Activated CD4-positive, alpha-beta T cell treated with anti-CD3 and anti-CD28 coated beads, Interleukin-2, amount 50 U/mL, for 48 hours (primary cell): ENCODE results near the gene APOBEC2.

Experiments
- DNase-seq, 2 experiments: peaks; one replicate each; pipeline ENCODE4 v3.0.0-alpha.2; 2020

APOBEC2 gene

GRCh38 chr6:41062056-41062455 lies 9.1 kb downstream of the APOBEC2 start:
- no peak for DNase-seq

DNA sequence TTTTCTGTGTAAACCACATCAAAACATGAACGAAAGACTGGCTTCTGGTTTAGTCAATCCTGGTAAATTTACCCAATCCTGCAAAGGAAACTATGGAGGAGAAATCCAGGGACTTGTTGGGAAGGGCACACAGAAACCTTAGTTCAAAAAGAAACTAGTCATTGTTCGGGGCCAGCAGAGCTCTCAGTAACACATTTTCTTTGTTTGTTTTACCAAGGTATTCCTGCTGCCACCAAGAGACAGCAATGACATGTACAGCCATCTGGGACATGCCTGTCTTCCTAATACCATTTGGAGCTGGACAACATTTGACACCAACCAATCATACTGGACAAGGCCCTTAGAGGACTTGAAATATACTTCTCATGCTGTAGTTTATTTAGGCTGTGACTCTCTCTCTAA lies 10.9 kb downstream of the APOBEC2 start:
- no peak for DNase-seq

DNA sequence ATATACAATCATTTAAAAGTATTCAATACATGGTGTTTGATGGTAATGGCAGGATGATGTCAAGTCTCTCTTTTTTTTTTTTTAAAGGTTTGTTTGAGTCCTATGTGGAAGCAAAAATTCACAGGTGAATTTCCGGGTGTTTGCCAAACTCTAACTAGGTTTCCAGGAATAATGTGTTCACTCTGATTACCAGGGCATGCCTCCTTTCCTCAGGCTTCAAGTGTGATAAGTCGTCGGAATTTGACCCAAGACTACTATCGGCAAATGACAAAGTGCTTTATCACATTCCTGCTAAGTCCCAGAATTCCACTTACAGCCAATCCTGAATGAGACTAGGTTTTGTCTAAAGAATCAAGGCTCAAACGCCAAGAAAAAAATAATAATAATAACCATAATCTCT lies 11.8 kb downstream of the APOBEC2 start:
- DNase-seq: no peak

DNA sequence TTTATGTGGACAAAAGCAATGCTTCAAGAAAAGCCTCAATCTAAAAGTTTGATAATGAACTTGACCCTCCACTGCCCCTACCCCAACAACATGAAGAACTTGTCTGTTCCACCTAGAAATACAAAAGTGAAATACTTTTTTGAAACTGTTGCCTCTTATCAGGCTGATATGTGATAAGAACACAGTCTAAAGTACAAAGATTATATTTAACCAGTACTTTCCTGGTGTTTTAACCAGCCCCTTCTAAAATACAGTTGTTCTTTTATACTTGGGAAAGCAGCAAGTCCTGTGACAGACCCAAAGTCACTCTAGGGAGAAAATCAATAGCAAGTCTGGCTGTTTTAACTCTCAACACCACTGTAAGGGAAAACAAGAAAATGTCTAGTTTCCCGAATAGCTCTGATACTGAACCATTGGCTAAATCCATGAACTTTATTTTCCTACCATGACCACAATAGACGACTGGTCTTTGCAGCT lies 12.6 kb downstream of the APOBEC2 start:
- no peak for DNase-seq

- DNase-seq: peak; percentile 62 to 74
Observed at GRCh38 chr6:41066867-41067304, 13.9 kb downstream of the APOBEC2 start.

DNA sequence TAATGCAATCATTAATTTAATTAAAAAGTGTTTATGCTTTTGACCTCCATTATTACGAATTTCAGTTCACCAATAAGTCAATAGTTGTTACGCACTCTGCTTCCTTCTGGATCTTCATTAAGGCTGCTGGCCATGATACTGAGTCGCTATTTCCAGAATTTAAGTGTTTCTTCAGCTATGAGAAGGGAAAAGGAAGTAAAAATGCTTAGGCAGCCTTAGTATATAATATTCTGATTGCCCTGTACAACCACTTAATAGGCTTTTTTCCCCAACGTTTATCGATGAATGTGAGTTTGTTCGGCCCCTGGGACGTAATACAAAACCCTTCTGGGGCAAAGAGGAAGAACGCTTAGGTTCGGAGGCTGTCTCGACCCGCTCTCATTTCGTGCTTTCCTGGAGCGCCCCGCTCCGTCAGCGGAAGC lies 18.5 kb downstream of the APOBEC2 start:
- no peak for DNase-seq

- DNase-seq: peak; percentile 100
Observed at GRCh38 chr6:41071923-41072835, 19.2 kb downstream of the APOBEC2 start, which contains the start of gene OARD1. OARD1 (minus strand) TSS chr6:41072356; CDS start chr6:41071634, 722 bp downstream.

GRCh38 chr6:41072836-41073202 lies 19.8 kb downstream of the APOBEC2 start, which contains the start of gene NFYA:
NFYA (plus strand) TSS chr6:41072974; CDS start chr6:41079090, 6,116 bp downstream.
- peak in 1 of 2 experiments; percentile 100 for DNase-seq

DNA sequence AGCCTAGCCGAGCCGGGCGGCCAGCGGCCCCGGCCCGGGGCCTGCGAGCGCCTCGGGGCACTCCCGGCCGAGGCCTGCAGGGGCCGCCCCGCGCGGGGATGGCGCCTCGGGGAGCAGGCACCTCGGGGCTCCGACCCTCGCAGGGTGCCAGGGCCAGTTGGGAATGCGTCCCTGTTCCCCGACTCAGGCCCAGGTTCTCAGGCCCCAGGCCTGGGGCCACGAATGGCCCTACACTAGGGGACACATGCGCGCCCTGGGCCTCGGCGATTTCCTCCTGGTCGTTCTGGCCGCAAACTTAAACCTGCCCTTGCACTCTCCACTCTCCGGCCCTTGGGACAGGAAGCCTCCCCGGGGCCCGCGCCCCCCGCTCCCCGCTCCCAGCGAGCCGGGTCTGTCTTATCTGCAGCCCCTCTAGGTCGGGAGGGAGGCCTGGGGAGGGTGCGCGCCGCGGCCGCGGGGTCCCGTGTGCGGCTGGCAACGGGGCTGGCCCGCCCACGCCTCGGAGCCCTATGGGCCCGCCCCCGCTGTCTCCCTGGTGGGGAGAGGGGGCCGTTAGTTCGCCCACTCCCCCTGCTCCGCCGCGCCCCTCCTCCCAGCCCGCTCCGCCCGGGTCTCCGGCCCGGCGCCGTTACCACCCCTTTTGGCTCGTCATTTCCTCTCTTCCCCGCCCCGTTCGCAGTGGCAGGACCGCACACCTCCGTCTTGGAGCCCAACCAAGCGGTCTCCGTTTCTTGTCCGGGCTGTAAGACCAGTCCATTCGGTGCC lies 20.4 kb downstream of the APOBEC2 start:
- DNase-seq: peak; percentile 81 to 87

DNA sequence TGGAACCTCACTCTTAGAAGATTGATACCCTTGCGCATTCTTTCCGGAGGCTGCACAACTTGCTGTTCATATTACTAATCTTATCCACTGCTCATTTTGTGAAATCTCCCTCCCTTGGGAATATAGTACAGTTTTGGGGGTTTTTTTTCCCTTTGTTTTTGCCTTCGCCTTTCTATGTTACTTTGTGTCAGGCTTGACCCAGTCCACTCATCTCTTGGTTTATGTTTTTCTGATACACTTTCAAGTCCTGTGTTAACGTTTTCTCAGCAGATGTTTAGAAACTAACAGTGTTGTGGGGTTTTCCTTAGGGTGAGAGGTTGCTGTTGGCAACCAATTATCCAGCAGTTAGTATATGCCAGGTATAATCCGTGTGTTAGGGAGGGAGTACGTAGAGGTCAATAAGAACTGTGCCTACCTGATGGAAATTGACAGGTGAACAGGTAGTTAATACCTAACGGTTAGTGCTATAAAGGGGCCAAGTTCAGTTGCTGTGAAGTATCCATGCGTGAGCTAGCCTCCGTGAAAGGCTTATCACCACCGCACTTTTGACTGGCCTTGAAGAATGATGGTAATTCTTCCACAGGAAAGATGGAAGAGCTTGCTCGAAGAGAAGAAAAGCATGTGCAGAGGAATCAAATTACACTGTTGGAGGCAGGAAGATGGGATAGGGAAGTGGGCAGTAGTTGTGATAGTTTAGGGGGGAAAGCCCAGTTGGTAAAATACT lies 21.1 kb downstream of the APOBEC2 start:
- DNase-seq: no peak

DNA sequence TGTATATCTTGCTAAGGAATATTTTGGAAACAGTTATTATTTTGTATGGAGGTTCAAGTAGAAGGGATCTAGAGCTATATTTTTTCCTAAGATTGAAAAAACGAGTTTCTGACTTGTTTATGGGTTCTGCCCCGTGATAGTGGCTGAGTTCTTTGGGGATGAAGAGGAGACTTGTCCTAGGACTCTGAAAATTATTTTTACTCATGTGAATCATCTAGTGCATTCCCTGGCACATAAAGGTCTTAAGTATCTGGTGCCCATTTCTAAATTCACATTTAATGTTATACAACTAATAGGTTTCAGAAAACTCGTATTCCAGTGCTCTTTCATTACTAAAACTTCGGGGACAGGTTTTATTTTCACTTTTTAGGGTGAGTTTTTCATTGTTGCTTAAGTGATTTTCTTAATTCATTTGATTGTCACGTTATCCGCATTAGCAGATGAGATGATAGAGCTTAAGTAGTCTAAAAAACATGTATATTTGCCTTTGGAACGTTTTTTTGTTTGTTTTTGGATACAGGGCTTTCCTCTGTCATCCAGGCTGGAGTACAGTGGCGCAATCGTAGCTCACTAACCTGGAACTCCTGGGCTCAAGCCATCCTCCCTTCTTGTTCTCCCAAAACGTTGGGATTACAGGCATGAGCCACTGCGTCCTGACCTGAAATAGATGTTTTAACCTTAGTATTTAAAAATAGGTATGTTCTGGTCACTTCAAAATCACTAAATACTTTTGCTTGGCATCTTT lies 21.9 kb downstream of the APOBEC2 start:
- DNase-seq: no peak

- DNase-seq: no peak
Observed at GRCh38 chr6:41075651-41076626, 22.9 kb downstream of the APOBEC2 start.

- no peak for DNase-seq
Observed at GRCh38 chr6:41077536-41077935, 24.5 kb downstream of the APOBEC2 start.

DNA sequence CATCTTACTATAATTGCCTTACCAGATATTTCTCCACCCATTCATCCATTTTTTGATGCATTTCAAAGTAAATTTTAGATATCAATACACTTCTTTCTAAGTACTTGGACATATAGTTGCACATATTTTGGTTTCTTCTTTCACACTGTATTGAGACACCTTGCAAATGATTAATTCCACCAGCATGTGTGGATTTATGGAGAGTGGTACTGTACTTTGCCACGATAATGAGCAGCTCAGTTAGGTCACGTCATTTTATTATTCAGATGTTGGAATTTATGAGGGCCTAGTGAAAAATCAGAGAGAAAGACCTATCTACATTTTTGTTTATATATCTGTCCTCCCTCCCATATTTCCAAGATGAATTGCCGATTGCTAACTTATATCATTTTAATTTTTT lies 25.1 kb downstream of the APOBEC2 start:
- no peak for DNase-seq

DNA sequence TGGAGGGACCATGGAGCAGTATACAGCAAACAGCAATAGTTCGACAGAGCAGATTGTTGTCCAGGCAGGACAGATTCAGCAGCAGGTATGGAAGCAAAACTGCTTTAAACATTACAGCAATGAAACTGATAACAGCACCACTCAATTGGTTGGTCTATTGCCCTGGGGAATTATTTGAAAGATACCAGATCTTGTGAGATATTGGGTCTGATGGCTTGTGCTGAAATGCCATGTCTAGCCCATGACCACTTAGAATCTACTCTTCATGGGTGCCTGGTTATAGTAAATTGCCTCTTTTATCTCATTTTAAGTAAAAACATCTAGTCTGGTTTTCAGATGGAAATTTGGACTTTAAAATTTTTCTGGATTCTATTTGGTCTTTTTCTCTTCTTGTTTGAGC lies 26.1 kb downstream of the APOBEC2 start:
- no peak for DNase-seq

GRCh38 chr6:41080621-41081020 lies 27.6 kb downstream of the APOBEC2 start:
- DNase-seq: no peak

DNA sequence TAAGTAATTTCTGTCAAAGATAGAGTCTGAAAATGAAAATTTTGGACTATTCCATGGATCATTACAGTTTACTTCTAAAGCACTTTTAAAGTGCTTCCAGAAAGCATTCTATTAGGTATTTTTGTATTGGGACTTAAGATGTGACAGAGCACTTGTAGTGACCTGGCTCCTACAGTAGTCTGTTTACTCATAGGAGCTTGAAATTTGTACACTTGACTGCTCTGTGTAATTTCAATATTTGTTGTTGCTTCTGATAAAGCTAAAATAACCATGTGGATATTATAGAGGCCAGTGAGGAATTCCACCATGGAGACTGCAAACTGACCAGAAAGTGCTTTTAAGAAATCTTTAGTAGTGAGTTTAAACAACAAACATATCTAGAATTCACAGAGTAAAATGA lies 30.1 kb downstream of the APOBEC2 start:
- no peak for DNase-seq

- no peak for DNase-seq
Observed at GRCh38 chr6:41085182-41085581, 32.2 kb downstream of the APOBEC2 start.

- no peak for DNase-seq
Observed at GRCh38 chr6:41088451-41088850, 35.4 kb downstream of the APOBEC2 start.

DNA sequence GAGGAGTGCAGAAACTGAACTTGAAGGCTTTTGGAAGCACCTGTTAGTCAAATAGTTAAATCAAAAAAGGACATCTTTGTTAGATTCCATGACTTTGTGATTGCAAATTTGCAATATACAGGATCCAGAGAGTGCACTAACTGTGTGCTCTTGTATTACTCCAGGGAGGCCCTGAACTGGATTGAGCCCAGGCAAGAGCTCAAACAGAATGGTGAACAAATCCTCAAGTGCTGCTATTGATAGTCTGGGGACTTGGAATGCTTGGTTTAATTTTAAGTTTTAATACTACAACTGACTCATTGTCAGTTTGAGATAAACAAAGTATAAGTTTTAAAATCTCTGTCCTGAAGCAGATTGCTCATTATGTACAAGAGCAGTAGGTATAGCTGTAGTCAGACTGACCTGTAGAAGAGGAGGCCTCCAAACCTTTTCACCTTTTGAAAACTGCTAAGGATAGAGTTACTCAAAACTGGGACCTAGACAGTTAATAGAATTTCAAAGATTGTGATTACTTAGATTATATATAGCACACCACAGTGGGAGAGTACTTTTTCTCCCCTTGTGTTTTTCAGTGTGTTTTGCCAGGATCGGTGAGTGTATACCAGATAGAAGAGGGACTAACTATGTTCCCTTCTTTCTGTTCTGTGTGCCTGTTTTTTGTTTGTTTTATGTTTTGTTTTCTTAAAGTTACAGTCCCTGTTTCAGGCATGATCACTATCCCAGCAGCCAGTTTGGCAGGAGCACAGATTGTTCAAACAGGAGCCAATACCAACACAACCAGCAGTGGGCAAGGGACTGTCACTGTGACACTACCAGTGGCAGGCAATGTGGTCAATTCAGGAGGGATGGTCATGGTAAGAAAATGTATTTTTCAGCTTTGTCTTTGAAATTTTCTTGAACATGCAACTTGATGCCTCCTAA lies 38.1 kb downstream of the APOBEC2 start:
- no peak for DNase-seq
